HG02798 (cell line): Measurements from ENCODE around the gene CFAP45.

Source experiments
- ATAC-seq: cut with Tn5 transposase; IDR thresholded peaks from one replicate; pipeline ENCODE4 v1.9.1; 2021; ENCODE audit warnings: mild to moderate bottlenecking; ENCODE audit not compliant: unreplicated experiment, poor library complexity

Gene CFAP45

GRCh38 chr1:159900086-159900680, at the start of gene CFAP45:
Gene CFAP45, minus strand, starts transcription at chr1:159900165. Its CDS starts 67 bp downstream, at chr1:159900098.
- no peak for ATAC-seq

GRCh38 chr1:159949123-159949522, 49.2 kb upstream of the CFAP45 start:
- no peak for ATAC-seq

- no peak for ATAC-seq
These were observed 48.0 kb upstream of the CFAP45 start for GRCh38 chr1:159947942-159948341.

- no peak for ATAC-seq
These were observed 46.5 kb upstream of the CFAP45 start for GRCh38 chr1:159946242-159947187.

GRCh38 chr1:159945483-159946241, 45.7 kb upstream of the CFAP45 start, which contains the start of gene IGSF9:
Gene IGSF9, minus strand, starts transcription at chr1:159945613. Its CDS starts 2,159 bp downstream, at chr1:159943454.
- peak; percentile 65 for ATAC-seq

GRCh38 chr1:159944623-159945455, 44.9 kb upstream of the CFAP45 start:
- no peak for ATAC-seq

- no peak for ATAC-seq
These were observed 44.1 kb upstream of the CFAP45 start for GRCh38 chr1:159943908-159944622.

- no peak for ATAC-seq
These were observed 43.3 kb upstream of the CFAP45 start for GRCh38 chr1:159943278-159943640.

GRCh38 chr1:159942632-159943277, 42.8 kb upstream of the CFAP45 start:
- ATAC-seq = no peak

- no peak for ATAC-seq
These were observed 41.9 kb upstream of the CFAP45 start for GRCh38 chr1:159941591-159942560.

- no peak for ATAC-seq
These were observed 41.2 kb upstream of the CFAP45 start for GRCh38 chr1:159941141-159941540.

GRCh38 chr1:159940006-159940620, 40.1 kb upstream of the CFAP45 start:
- ATAC-seq = no peak

GRCh38 chr1:159939678-159940002, 39.7 kb upstream of the CFAP45 start:
- ATAC-seq = no peak

- ATAC-seq = no peak
These were observed 39.1 kb upstream of the CFAP45 start for GRCh38 chr1:159938905-159939677.

- ATAC-seq = no peak
These were observed 38.4 kb upstream of the CFAP45 start for GRCh38 chr1:159938211-159938852.

GRCh38 chr1:159937054-159937750, 37.2 kb upstream of the CFAP45 start:
- no peak for ATAC-seq
